Coronary artery (tissue), 2 donors: ENCODE results near the gene CA6.
"Not testable (repeated sequence)": the region's sequence is repeated elsewhere in the genome, so short reads cannot be mapped to it uniquely, and the experiment has no call there.

ENCODE experiments used
- DNase-seq: peaks from one replicate; pipeline ENCODE4 v3.0.0-alpha.2; 2017; ENCODE audit warnings: low spot score
- H3K27ac ChIP-seq, 2 donors: fragments of 200-600 bp; sonication (generic); one replicate each; pipeline ENCODE4 v1.5.1; 2016 to 2019
- H3K4me3 ChIP-seq: fragments of 200-600 bp; sonication (generic); 2 replicates; pipeline ENCODE4 v1.5.1; 2016; ENCODE audit warnings: mild to moderate bottlenecking, moderate library complexity
- CTCF ChIP-seq: fragments of 200-600 bp; sonication (generic); IDR thresholded peaks from one replicate; pipeline ENCODE4 v1.5.1; 2019; ENCODE audit warnings: antibody characterized with exemption

Gene CA6

GRCh38 chr1:8962812-8963530 lies 17.3 kb downstream of the CA6 start:
- H3K27ac ChIP-seq: no peak overlapping the region
- no peak for TF ChIP-seq CTCF
- H3K4me3 ChIP-seq: no peak overlapping the region
- no peak for DNase-seq

GRCh38 chr1:8963963-8964362 lies 18.3 kb downstream of the CA6 start:
- no peak overlapping the region for H3K4me3 ChIP-seq
- no peak for TF ChIP-seq CTCF
- no peak overlapping the region for H3K27ac ChIP-seq
- DNase-seq: no peak

- Histone ChIP-seq H3K4me3 (no peak overlapping the region), H3K27ac (no peak overlapping the region)
- DNase-seq: no peak
- TF ChIP-seq CTCF: no peak
Measured at GRCh38 chr1:8965121-8965820, 19.6 kb downstream of the CA6 start.

DNA sequence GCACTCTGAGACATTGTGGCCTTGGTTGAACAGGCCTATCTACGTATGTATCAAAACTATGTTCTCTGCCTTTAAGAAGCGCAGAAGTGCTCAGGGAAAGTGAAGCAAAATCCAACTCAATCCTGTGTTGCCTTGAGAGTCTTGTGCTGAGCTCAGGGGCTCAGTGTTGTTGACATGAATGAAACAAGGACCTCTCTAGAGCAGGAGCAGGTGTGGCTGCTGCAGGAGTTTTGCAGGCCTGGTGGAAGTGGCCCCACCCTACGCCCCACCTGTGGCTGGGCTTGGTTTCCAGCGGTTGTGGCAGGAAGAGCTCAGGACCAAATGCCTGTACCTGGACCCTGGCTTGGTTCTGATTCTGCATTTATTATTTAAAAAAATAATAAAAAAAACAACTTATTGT lies 20.9 kb downstream of the CA6 start:
- H3K27ac ChIP-seq: no peak overlapping the region
- H3K4me3 ChIP-seq: no peak overlapping the region
- no peak for TF ChIP-seq CTCF
- no peak for DNase-seq

- not testable (repeated sequence) for H3K27ac ChIP-seq, H3K4me3 ChIP-seq, DNase-seq
Measured at GRCh38 chr1:8968902-8969301, 23.2 kb downstream of the CA6 start.

DNA sequence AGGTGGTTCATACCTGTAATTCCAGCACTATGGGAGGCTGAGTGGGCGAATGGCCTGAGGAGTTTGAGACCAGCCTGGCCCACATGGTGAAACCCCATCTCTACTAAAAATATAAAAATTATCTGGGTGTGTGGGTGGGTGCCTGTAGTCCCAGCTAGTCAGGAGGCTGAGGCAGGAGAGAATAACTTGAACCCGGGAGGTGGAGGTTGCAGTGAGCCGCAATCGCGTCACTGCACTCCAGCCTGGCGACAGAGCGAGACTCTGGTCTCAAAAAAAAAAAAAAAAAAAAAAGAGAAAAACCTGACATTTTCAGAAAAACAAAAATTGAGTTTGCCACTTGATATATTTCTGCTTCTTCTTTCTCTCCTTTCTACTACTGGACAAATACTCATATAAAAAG lies 24.3 kb downstream of the CA6 start:
- Histone ChIP-seq H3K27ac (no peak overlapping the region), H3K4me3 (no peak overlapping the region)
- TF ChIP-seq CTCF: no peak
- DNase-seq: no peak

GRCh38 chr1:8970870-8971337 lies 25.2 kb downstream of the CA6 start:
- Histone ChIP-seq H3K27ac (no peak overlapping the region), H3K4me3 (no peak overlapping the region)
- no peak for DNase-seq
- no peak for TF ChIP-seq CTCF
